Memory B cell (primary cell): ENCODE results near the gene VTI1A.
A peak's percentile ranks its signal among the peaks of the same experiment; 100 is the strongest.
"Not testable (repeated sequence)": the region's sequence is repeated elsewhere in the genome, so short reads cannot be mapped to it uniquely, and the experiment has no call there.

Experiments used
- ATAC-seq: fragments of 150-1000 bp; cut with Tn5 transposase; 2 replicates; pipeline ENCODE4 v1.10.0; 2021; ENCODE audit warnings: low read depth, mild to moderate bottlenecking, moderate library complexity
- DNase-seq, 2 donors: peaks; one replicate each; pipeline ENCODE4 v3.0.0; 2022; ENCODE audit warnings: low spot score in 2 of 2
- H3K27ac Mint-ChIP-seq: one replicate; pipeline ENCODE4 v1.8.0; 2022; ENCODE audit warnings: mild to moderate bottlenecking, moderate library complexity, mixed read lengths
- H3K27me3 Mint-ChIP-seq: one replicate; pipeline ENCODE4 v1.8.0; 2022; ENCODE audit warnings: mixed read lengths
- H3K36me3 Mint-ChIP-seq: one replicate; pipeline ENCODE4 v1.8.0; 2022; ENCODE audit warnings: mild to moderate bottlenecking, mixed read lengths
- H3K4me1 Mint-ChIP-seq: one replicate; pipeline ENCODE4 v1.8.0; 2022; ENCODE audit warnings: mixed read lengths
- H3K4me3 Mint-ChIP-seq: one replicate; pipeline ENCODE4 v1.8.0; 2022; ENCODE audit warnings: mild to moderate bottlenecking, moderate library complexity, mixed read lengths
- H3K9me3 Mint-ChIP-seq: one replicate; pipeline ENCODE4 v1.8.0; 2022; ENCODE audit warnings: mixed read lengths

Gene VTI1A

GRCh38 chr10:112728118-112728883 is 281.3 kb downstream of the VTI1A start:
- DNase-seq (no peak), ATAC-seq (no peak)
- no peak overlapping the region for H3K27ac Mint-ChIP-seq
- H3K36me3 Mint-ChIP-seq = peaks cover 8% of the 10 kb centered on the region
- no peak overlapping the region for H3K4me3 Mint-ChIP-seq
- peaks cover 9% of the 10 kb centered on the region for H3K4me1 Mint-ChIP-seq
- no peaks in the 10 kb centered on the region for H3K27me3 Mint-ChIP-seq
- no peaks in the 10 kb centered on the region for H3K9me3 Mint-ChIP-seq

GRCh38 chr10:112728997-112729396 is 282.0 kb downstream of the VTI1A start:
- DNase-seq (no peak), ATAC-seq (no peak)
- Mint-ChIP-seq H3K27me3 (no peaks in the 10 kb centered on the region), H3K4me3 (no peak overlapping the region), H3K36me3 (peaks cover 9% of the 10 kb centered on the region), H3K27ac (no peak overlapping the region), H3K9me3 (no peaks in the 10 kb centered on the region), H3K4me1 (peaks cover 9% of the 10 kb centered on the region)

GRCh38 chr10:112731450-112731849 is 284.4 kb downstream of the VTI1A start:
- ATAC-seq, DNase-seq, H3K36me3 Mint-ChIP-seq, H3K9me3 Mint-ChIP-seq, H3K4me1 Mint-ChIP-seq, H3K4me3 Mint-ChIP-seq, H3K27ac Mint-ChIP-seq, H3K27me3 Mint-ChIP-seq: not testable (repeated sequence)

DNA sequence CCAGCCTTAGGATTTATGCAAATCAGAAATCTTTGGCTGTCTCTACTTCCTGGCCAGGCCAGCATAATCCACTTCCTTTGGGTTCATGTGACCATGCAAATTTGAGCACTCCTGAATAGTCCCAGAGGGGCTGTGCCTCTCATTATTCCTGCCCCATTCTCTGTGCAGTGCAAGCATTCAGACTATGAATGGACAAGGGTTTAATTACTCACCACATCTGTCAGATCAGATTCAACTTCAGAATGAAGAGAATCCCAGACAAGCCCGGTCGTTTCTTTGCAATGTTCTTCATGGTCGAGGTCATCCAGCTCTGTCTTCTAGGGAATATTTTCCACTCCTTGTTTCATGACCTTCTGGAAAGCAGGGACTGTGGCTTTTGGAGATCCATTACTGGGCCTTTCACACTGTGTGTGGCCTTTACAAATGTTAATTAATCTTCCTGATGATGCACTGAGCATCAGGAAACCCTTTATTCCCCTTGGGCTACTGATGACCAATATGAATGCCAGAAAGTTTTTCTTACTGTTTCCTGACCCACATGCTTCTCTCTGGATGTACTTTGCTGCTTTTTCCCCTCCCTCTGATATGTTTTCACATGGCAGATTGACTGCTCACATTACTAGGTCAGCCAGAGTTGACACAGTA is 285.4 kb downstream of the VTI1A start:
- ATAC-seq (no peak), DNase-seq (no peak)
- Mint-ChIP-seq H3K36me3 (peaks cover 11% of the 10 kb centered on the region), H3K27me3 (no peaks in the 10 kb centered on the region), H3K27ac (peak overlapping the region; percentile 39), H3K4me1 (peaks cover 7% of the 10 kb centered on the region), H3K4me3 (no peak overlapping the region), H3K9me3 (no peaks in the 10 kb centered on the region)

- no peak overlapping the region for H3K4me3 Mint-ChIP-seq
- H3K4me1 Mint-ChIP-seq = peaks cover 4% of the 10 kb centered on the region
- no peak overlapping the region for H3K27ac Mint-ChIP-seq
- no peaks in the 10 kb centered on the region for H3K9me3 Mint-ChIP-seq
- no peaks in the 10 kb centered on the region for H3K27me3 Mint-ChIP-seq
- peaks cover 30% of the 10 kb centered on the region for H3K36me3 Mint-ChIP-seq
- ATAC-seq (no peak), DNase-seq (no peak)
Measured at GRCh38 chr10:112735041-112735695, 288.2 kb downstream of the VTI1A start.

- Mint-ChIP-seq H3K4me1 (no peaks in the 10 kb centered on the region), H3K9me3 (no peaks in the 10 kb centered on the region), H3K4me3 (no peak overlapping the region), H3K27me3 (no peaks in the 10 kb centered on the region), H3K36me3 (peaks cover 35% of the 10 kb centered on the region), H3K27ac (no peak overlapping the region)
- ATAC-seq = no peak
- DNase-seq = no peak
Measured at GRCh38 chr10:112738606-112739591, 291.9 kb downstream of the VTI1A start.

DNA sequence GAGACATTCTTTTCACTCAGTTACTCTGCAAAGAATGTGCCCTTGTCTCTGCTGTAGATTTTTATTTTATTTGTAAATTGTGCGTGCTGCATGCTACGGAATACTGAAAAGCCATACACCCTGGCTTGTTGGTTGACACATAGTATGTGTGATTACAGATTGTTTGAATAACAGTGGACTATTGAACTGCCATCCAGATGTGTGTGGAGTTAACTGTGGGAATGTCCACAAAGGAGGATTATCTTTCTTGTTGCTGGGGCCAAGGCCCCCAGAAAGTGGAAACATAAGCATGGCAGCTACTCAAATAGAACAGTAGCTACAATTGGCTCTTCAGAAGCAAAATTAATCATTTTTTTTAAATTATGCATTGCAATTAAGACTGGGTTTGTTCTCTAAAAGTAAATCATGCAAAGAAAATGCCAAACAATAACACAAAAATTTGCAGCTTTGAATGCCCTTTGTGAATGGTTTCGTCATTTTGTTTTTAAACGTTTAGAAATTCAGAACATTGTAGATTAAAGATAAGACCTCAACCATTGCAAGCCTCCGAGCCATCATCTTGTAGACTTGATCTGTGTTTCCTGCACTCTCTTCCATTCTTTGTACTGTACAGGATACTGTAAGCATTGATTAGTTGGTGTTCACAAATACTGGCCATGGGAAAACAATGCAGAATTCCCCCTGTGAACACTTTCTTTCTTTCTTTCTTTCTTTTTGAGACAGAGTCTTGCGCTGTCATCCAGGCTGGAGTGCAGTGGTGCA is 292.8 kb downstream of the VTI1A start:
- Mint-ChIP-seq H3K27ac (no peak overlapping the region), H3K9me3 (no peaks in the 10 kb centered on the region), H3K27me3 (no peaks in the 10 kb centered on the region), H3K4me3 (no peak overlapping the region), H3K4me1 (no peaks in the 10 kb centered on the region), H3K36me3 (peaks cover 34% of the 10 kb centered on the region)
- DNase-seq (no peak), ATAC-seq (no peak)

GRCh38 chr10:112741830-112742402 is 294.9 kb downstream of the VTI1A start:
- Mint-ChIP-seq H3K27ac (no peak overlapping the region), H3K9me3 (no peaks in the 10 kb centered on the region), H3K27me3 (no peaks in the 10 kb centered on the region), H3K4me3 (no peak overlapping the region), H3K36me3 (peaks cover 34% of the 10 kb centered on the region), H3K4me1 (no peaks in the 10 kb centered on the region)
- DNase-seq (no peak), ATAC-seq (no peak)

- DNase-seq (no peak), ATAC-seq (no peak)
- Mint-ChIP-seq H3K27me3 (no peaks in the 10 kb centered on the region), H3K36me3 (peaks cover 23% of the 10 kb centered on the region), H3K4me1 (no peaks in the 10 kb centered on the region), H3K27ac (no peak overlapping the region), H3K4me3 (no peak overlapping the region), H3K9me3 (no peaks in the 10 kb centered on the region)
Measured at GRCh38 chr10:112744181-112745096, 297.4 kb downstream of the VTI1A start.

DNA sequence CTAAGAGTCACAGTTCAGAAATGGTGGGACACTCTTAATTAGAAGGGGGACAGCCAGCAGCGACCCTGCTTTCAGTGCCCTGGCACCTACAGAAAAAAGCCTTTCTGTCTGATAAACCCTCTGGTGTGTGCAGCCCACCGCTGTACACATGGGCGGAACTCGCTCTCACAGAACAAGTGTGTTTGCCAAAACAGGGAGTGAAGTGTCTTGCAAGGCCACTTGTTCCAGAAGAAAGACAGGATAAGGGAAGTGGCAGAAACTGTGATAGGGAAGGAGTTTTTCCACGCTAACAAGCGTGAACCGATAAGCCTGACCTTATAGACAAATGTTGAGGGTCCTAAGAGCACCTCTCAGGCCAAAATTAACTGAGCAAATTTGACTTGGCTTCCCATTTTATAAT is 299.3 kb downstream of the VTI1A start:
- no peak overlapping the region for H3K27ac Mint-ChIP-seq
- DNase-seq (no peak), ATAC-seq (no peak)
- H3K9me3 Mint-ChIP-seq = no peaks in the 10 kb centered on the region
- no peak overlapping the region for H3K4me3 Mint-ChIP-seq
- peaks cover 17% of the 10 kb centered on the region for H3K36me3 Mint-ChIP-seq
- H3K27me3 Mint-ChIP-seq = no peaks in the 10 kb centered on the region
- H3K4me1 Mint-ChIP-seq = no peaks in the 10 kb centered on the region

DNA sequence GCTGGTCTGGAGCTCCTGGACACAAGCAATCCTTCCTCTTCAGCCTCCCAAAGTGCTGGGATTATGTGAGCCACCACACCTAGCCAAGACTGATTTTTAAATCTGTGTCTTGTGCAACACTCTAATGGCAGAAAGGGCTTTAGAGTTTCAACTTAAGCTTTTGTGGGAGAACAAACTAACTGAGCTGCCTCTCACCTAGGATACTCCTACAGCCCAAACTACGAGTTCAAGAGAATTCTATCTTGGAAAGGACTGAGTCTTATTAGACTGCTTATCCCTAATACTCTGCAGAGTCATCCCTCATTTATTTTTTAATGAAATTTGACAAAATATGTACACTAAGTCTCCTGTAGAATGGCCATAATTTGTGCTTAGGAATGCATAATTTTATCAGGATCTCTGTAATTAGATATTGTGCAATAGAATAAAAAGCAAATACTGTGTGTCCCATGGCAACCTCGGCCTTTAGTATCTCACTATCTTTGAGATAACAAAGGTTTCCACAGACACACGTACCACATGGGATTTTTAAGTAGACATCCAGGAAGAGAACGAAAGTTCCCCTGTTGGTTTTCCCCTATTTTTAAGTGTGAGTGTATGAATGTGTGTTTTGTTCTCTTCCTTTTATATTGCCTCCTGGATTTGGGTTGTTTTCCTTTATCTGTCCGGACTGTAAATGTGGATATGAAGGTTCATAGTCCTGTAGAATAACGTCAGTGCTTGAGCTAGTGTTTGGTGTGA is 303.6 kb downstream of the VTI1A start:
- ATAC-seq = no peak
- no peak overlapping the region for H3K27ac Mint-ChIP-seq
- H3K27me3 Mint-ChIP-seq = no peaks in the 10 kb centered on the region
- H3K9me3 Mint-ChIP-seq = no peaks in the 10 kb centered on the region
- H3K4me1 Mint-ChIP-seq = no peaks in the 10 kb centered on the region
- DNase-seq = no peak
- no peak overlapping the region for H3K4me3 Mint-ChIP-seq
- peaks cover 11% of the 10 kb centered on the region for H3K36me3 Mint-ChIP-seq

- Mint-ChIP-seq H3K9me3 (no peaks in the 10 kb centered on the region), H3K36me3 (peaks cover 15% of the 10 kb centered on the region), H3K27me3 (no peaks in the 10 kb centered on the region), H3K4me3 (no peak overlapping the region), H3K4me1 (no peaks in the 10 kb centered on the region), H3K27ac (no peak overlapping the region)
- no peak for ATAC-seq
- no peak for DNase-seq
Measured at GRCh38 chr10:112751651-112752050, 304.6 kb downstream of the VTI1A start.
